GM18508 (cell line): Measurements from ENCODE around the gene VPS45.
"Not testable (repeated sequence)": the region's sequence is repeated elsewhere in the genome, so short reads cannot be mapped to it uniquely, and the experiment has no call there.

Source experiments
- ATAC-seq: cut with Tn5 transposase; IDR thresholded peaks from one replicate; pipeline ENCODE4 v1.9.1; 2021; ENCODE audit warnings: moderate number of reproducible peaks; ENCODE audit not compliant: insufficient read depth, unreplicated experiment

VPS45 gene, protein sequence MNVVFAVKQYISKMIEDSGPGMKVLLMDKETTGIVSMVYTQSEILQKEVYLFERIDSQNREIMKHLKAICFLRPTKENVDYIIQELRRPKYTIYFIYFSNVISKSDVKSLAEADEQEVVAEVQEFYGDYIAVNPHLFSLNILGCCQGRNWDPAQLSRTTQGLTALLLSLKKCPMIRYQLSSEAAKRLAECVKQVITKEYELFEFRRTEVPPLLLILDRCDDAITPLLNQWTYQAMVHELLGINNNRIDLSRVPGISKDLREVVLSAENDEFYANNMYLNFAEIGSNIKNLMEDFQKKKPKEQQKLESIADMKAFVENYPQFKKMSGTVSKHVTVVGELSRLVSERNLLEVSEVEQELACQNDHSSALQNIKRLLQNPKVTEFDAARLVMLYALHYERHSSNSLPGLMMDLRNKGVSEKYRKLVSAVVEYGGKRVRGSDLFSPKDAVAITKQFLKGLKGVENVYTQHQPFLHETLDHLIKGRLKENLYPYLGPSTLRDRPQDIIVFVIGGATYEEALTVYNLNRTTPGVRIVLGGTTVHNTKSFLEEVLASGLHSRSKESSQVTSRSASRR

GRCh38 chr1:150067184-150068108 is at the start of gene VPS45:
Gene VPS45 (plus strand): TSS chr1:150067776. CDS start chr1:150067858, 82 bp downstream.
- no peak for ATAC-seq

DNA sequence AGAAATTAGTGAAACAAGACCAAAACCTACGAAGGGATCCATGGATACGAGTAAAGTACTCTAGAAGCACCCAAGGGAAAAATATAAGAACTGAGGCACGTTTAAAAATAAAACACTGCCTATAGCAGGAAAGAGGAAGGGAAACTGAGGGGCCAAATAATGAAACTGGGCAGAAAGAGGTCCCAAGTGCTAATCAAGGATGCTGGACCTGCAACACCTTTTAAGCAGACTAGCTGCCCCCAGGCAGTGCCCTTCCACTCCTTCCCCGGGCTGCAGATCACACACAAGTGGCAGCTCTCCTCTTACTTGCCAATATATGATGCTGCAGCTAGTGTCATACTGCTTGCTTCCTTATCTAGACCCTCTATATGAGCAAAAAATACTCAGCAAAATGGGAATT is 49.4 kb upstream of the VPS45 start:
- no peak for ATAC-seq

GRCh38 chr1:150020711-150021110 is 46.9 kb upstream of the VPS45 start:
- ATAC-seq, result no peak

GRCh38 chr1:150021191-150021694 is 46.3 kb upstream of the VPS45 start:
- no peak for ATAC-seq

DNA sequence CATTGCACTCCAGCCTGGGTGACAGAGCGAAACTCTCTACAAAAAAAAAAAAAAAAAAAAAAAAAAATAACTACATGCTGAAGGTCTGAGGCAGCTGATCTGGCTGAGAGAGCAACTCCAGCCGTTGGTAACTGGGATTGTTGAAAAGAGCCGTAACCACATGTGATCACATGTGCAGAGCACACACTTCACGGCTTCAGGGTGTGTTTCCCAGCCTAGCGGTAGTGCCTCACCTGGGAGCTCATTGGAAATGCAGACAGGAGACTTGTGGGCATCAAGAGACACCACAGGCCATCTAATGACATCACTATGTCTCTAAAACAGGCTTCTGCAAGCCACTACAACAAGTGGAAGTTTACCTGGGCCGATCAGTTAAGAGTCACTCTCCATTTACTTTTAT is 45.2 kb upstream of the VPS45 start:
- ATAC-seq, result no peak

GRCh38 chr1:150024156-150024555 is 43.4 kb upstream of the VPS45 start:
- ATAC-seq, result no peak

GRCh38 chr1:150028322-150028721 is 39.3 kb upstream of the VPS45 start:
- no peak for ATAC-seq

- ATAC-seq, result no peak
These were observed 33.2 kb upstream of the VPS45 start for GRCh38 chr1:150034336-150034735.

GRCh38 chr1:150049926-150050325 is 17.6 kb upstream of the VPS45 start:
- no peak for ATAC-seq

DNA sequence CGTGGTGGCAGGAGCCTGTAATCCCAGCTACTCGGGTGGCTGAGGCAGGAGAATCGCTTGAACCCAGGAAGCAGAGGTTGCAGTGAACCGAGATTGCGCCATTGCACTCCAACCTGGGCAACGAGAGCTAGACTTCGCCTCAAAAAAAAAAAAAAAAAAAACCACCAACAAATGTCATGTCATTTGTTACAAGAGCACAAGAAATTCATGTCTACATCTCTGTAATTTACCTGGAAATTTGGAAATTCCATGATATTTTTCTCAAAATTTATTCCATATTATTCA is 16.5 kb upstream of the VPS45 start:
- no peak for ATAC-seq

DNA sequence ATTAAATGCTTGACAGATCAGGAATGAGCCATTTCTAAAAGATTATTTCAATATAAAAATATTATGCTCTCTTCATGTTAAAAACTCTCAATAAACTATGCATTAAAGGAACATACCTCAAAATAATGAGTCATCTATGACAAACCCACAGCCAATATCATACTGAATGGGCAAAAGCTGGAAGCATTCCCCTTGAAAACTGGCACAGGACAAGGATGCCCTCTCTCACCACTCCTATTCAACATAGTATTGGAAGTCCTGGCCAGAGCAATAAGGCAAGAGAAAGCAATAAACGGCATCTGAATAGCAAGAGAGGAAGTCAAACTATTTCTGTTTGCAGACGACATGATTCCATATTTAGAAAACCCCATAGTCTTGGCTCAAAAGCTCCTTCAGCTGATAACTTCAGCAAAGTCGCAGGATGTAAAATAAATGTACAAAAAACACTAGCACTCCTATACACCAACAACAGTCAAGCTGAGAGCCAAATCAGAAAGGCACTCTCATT is 15.6 kb upstream of the VPS45 start:
- not testable (repeated sequence) for ATAC-seq

GRCh38 chr1:150053926-150054325 is 13.7 kb upstream of the VPS45 start:
- ATAC-seq, result no peak

GRCh38 chr1:150055507-150055906 is 12.1 kb upstream of the VPS45 start:
- ATAC-seq, result not testable (repeated sequence)

- ATAC-seq, result no peak
These were observed 11.2 kb upstream of the VPS45 start for GRCh38 chr1:150056407-150056806.

- no peak for ATAC-seq
These were observed 7.3 kb upstream of the VPS45 start for GRCh38 chr1:150060260-150060659.

DNA sequence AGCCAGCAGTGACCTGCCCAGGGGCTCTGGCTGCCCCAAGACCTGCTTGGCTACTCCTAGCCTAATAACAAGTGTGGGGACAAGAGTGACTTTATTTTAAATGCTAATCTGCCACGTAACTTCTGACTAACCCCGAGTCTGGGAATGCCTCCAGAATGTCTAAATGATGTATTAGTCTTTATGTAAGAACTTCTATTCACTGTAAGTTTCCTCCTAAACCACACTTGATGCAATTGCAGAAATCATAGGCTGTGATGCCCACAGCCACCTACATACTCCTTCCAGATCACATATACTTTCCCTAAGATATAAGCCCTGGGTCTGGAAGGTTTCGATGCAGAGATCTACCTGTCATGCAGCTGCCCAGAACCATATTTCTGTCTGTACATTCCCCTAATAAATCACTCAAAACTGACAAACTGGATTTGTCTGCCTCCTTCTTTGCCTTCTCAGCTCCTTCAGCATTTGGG is 5.9 kb upstream of the VPS45 start:
- no peak for ATAC-seq

DNA sequence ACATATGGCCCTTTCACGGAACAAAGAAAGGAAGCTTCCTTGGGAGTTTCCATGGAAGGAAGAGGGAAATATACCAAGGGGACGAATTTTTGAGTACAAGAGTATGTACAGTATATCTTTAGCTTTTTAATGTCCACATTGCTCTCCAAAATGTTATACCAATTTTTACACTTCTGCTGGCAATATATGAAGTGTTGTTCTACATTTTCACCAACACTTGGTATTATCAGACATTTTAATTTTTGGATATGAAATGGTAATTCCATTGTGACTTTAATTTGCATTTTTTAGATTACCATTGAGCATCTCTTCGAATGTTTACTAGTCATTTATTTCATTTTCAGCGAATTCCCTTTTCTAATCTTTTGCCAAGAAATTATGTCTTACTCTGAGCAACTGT is 5.5 kb upstream of the VPS45 start:
- ATAC-seq, result no peak

GRCh38 chr1:150065184-150065871 is 2.2 kb upstream of the VPS45 start:
- no peak for ATAC-seq

DNA sequence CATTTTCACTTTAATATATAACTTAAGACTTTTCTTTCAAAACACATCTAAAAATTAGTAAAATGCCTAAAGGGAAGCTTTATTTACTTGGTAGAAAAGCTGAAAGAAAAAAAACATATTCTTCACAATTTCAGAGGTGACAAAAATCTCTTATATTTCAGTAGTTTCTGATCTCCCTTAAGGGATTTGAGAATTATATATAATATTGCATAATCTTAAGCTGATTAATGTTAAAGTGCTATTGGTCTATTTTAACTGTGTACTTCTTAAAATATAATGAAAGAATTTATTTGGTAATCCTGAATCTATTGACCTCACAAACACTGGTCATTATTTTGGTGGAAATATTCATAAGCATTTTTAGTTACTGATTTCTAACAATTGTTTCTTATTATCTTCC is 1.2 kb upstream of the VPS45 start:
- no peak for ATAC-seq

DNA sequence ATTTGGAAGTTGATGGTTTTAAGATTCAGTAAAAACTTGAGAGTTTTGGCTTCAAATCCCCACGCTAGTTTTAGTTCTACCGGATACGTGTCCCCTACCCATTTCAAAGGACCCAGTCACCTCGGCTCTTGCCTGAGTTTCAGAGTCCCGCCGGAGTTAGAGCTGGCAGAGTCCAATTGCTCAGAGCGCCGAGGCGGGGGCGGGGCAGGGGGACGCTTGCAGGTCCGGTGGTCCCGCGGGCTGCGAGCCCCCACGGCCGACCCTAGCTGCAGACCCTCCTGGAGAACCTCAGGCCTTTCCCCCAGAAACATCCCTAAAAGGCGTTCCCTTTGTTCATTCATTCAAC is 765 bp upstream of the VPS45 start:
- no peak for ATAC-seq
